Measurements from ENCODE around the gene HDAC4.

The HDAC4 gene

DNA sequence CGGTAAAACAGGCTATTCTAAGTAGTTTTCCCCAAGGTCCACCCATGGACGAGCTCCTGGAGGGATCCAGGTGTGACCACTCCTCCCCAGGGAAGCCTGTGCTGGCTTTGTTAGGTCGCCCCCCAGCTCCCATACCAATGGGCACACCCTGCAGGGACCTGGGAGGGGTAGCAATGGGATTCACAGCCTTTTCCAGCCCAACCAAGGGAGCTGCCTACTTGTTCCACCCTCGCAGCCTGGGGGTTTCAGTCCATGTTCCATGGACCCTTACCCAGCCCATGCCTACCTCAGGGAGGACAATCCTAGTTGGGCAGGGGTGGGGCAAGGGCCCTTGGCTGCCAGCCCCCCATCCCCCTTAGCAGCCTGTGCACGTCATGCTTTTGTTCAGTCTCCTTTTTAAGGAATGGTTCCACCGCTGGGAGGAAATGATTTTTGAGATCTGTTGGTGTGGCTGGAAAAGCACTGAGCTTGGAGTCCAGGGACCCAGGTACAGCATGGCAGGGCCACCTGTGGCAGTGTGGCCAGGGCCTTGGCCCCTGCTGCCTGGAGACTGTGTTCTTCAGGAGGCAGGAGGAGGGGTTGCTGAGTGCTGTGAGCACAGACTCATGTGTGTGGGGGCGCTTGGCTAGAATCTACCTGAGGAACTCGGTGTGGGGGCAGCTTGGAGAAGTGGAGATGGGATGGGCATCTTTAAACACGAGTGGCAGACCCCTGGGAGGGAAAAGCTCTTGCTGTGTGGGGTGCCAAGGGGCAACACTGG is 386.2 kb downstream of the HDAC4 start:
- DNase-seq = no peak

DNA sequence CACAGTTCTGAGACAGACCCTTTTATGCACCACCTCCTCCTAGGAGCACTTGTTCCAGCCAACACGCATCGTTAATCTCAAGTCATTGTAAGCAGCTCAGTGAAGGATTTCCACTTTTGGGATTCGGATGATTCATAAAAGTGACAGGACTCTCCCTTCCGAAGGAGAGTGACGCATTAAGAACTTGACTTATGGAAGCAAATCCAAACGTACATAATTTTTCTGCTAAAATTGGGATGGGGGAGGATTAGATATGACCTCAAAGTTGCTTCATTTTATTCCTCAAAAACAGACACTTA is 387.2 kb downstream of the HDAC4 start:
- DNase-seq = no peak

- no peak for DNase-seq
Observed at GRCh38 chr2:239012936-239013677, 387.7 kb downstream of the HDAC4 start.

DNA sequence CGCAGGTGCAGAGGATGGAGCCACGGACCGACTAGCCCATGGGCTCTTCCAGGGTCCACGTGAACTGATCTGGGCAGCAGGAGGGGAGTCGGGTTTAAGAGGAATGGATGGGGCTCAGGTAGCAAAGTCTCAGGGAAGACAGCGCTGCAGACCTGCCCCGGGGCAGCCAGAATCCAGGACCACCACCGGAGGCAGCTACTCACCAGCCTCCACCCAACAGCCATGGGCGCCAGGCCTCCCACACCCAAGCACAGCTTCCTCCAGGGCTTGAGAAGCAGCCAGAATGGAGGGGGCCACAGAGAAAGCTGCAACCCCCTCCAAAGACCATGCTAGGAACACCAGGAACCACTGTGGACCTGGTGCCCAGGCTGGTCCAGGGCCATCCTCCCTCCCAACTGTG is 388.6 kb downstream of the HDAC4 start:
- DNase-seq = no peak

DNA sequence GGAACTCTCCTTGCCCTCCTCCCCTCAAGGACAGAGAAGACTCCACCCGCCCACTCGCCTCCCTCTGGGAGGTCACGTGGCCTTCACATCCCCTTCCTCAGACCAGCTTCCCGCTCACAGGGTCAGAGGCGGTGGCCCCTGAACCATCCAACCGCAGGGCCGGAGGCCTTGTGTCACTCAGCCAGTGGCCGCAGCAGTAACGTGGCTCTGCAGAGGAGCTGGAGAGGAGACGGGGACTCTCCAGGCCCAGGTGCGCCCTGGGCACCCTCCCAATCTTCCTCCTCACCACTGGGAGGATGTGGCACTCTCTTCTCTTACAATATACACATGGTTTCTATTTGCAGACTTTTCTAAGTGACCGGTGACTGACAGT is 391.2 kb downstream of the HDAC4 start:
- no peak for DNase-seq

- no peak for DNase-seq
Observed at GRCh38 chr2:239008677-239009588, 391.9 kb downstream of the HDAC4 start.

- no peak for DNase-seq
Observed at GRCh38 chr2:239008004-239008403, 392.8 kb downstream of the HDAC4 start.

DNA sequence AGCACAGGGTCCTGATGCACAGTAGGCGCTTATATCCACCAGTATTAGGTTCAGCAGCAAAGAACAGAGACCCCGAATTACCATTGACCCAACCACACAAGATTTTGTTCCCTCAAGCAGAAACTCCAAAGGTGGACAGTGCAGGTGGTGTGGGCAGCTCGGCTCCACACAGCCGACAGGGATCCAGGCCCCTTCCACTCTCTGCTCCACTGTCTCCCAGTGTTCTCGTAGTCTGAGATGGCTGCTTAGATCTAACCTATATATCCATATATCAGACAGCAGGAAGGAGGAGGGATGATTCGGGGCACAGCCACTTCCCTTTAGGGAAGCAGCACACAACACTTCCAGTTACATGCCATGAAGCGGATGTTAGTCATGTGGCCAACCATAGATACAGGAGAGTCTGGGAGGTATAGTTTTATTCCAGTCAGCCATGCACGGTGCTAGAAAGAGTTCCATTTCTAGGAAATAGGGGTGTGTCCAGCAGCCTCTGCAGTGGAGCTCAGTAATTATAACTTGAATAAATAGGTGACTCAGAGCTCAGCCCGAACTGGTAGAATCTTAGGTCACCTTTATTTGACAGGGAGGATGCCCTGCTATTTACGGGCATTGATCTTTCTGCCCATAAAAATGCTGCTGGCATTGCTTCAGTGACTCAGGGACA is 394.1 kb downstream of the HDAC4 start:
- DNase-seq = peak; percentile 21

DNA sequence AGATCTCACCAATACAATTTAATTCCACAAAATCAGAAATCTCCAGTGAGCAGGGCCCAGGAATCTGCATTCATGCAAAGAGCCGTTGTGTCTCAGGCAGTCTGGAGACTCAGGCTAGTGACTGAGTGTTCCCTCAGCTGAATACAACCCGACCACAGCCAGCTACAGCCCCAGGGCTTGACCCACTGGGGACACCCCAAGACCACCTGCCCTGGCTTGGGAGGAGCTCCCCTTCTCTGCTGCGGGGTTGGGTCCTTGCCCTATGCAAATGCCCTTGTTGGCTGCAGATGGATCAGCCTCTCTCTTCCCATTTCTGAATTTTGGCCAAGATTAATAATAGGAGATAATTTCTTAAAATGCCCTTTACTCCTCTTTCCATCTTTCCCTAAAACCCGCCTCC is 395.2 kb downstream of the HDAC4 start:
- no peak for DNase-seq

DNA sequence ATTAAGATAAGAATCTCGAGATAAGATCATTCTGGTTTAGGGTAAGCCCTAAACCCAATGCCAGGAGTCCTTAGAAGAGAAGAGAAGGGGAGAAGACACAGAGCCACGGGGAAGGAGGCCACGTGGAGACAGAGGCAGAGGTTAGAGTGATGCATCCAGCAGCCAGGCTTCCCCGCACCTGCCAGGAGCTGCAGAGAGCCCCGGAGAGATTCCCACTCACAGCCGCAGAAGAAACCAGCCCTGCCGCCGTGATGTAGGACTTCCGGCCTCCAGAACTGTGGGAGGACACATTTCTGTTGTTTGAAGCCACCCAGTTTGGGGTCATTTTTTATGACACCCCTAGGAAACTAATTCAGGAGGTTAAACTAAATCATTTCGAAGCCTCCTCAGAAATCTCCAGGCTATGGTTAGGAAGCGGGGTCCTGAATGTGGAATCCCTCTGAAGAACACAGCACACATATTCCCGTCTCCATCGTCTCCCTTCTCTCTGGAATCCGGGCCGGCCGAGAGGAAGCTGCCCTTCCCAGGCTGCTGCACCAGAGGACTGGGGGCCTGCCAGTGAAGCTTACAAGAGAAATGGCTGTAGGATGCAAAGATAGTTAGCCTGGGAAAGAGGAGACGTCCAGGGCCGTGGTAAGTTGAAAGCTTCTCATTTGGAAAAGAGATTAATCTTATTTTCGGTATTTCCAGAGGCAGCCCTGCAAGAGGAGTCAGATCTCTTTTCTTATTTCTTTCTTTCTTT is 396.4 kb downstream of the HDAC4 start:
- no peak for DNase-seq

GRCh38 chr2:239003624-239004273 is 397.1 kb downstream of the HDAC4 start:
- DNase-seq = no peak

DNA sequence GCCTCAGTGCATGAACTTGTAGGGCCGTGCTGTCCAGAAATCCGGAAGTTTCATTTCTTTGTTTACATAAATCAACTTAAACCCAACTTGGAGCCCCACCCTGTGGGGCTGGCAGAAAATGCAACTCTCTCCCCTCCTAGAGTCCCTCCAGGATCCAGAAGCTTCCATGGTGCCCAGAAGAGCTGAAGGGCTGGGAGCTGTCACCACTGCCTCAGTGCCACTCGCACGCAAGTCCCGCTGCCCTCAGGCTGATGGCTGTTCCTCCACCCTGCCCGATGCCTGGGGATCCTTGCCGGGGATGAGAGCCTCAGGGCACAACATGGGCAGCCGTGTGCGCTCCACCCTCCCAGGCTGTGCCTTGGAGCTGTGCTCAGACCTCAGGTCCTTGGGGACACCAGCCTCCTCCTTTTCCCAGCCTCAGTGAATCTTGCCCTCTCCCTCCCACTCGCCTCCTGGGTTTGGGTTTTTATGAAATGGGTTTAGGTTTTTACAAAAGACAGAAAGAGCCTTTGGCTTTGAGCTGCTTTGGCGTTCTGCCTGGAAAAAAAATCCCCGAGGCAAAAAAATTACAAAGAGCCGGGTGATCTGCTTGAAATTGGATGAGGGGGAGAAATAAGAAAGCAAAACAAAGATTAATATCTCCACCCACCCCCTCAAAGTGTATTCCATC is 397.7 kb downstream of the HDAC4 start:
- DNase-seq = peak; percentile 81

GRCh38 chr2:239002591-239002953 is 398.2 kb downstream of the HDAC4 start:
- no peak for DNase-seq

GRCh38 chr2:239001794-239002193 is 399.0 kb downstream of the HDAC4 start:
- no peak for DNase-seq

DNA sequence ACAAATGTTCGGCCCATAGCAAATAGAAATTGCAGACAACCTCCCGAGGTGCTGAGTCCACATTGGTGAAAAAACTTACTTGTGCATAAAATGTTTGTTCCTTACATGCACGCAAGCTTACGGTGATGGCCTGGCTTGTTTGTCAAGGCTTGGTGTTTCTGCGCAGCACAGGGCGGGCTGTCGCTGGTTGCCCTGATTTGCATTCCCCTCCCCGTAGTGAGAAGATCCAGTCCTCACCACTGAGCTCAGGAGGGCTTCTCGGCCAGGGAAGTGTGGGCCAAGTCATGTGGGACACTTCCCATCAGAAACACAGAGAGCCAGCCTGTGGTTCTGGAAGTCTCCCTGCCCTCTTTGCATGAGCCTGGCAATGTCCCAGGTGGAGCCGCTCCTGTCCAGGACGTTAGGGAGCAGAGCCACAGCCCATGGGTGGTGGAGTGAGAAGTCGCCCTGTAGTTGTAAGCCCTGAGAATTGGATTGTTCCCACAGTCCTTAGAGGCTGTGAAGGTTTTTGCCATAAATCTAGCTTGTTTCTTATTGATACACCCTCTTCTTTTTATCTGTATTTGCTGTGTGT is 400.2 kb downstream of the HDAC4 start:
- DNase-seq = no peak

DNA sequence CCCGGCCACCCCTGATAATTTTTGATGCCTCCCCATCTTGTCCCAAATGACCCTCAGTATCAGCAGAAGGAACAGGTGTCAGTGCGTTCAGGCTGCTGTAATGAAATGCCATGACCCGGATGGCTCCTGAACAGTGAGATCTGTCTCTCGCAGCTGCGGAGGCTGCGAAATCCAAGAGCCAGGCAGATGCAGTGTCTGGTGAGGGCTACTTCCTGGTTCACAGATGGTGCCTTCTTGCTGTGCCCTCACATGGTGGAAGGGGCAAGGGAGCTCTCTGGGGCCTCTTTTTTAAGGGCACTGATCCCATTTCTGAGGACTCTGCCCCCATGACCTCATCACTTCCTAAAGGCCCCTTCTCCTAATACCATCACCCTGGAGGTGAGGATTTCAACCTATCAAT is 400.7 kb downstream of the HDAC4 start:
- DNase-seq = no peak

GRCh38 chr2:238999291-238999741 is 401.5 kb downstream of the HDAC4 start:
- no peak for DNase-seq

DNA sequence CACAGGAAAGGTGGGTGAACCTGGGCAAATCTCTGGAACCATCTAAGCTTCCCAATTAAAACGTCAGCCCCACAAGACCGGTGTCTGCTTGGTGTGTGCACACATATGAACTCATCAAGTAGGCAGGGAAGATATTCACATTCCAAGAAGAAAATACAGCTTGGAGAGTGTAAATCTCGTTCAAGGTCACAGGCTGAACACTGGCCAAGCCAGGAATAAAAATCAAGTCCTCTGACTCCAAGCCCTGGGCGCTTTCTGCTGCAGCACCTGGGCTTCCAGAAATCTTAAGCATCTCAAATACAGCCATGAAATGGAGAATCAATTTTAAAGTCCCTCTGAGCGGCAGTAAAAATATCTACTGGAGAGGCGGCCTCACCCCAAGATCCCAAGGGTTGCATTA is 402.0 kb downstream of the HDAC4 start:
- no peak for DNase-seq

All from T1000 (cell line).